HG03565 (cell line): ENCODE measurements around the gene TAMALIN.

Experiments used
- ATAC-seq: cut with Tn5 transposase; IDR thresholded peaks from one replicate; pipeline ENCODE4 v1.9.1; 2021; ENCODE audit warnings: mild to moderate bottlenecking, moderate library complexity; ENCODE audit not compliant: unreplicated experiment

TAMALIN gene

GRCh38 chr12:51980809-51981127 lies 26.0 kb upstream of the TAMALIN start:
- ATAC-seq, result no peak

GRCh38 chr12:51984657-51985056 lies 22.1 kb upstream of the TAMALIN start:
- no peak for ATAC-seq

- ATAC-seq, result no peak
Measured at GRCh38 chr12:51985154-51985835, 21.5 kb upstream of the TAMALIN start.

GRCh38 chr12:51986834-51987233 lies 19.9 kb upstream of the TAMALIN start:
- no peak for ATAC-seq

GRCh38 chr12:51992246-51992645 lies 14.5 kb upstream of the TAMALIN start:
- no peak for ATAC-seq

GRCh38 chr12:51994539-51994820 lies 12.3 kb upstream of the TAMALIN start:
- ATAC-seq, result no peak

GRCh38 chr12:51994959-51995358 lies 11.8 kb upstream of the TAMALIN start:
- ATAC-seq, result no peak

- ATAC-seq, result no peak
Measured at GRCh38 chr12:51997136-51997535, 9.6 kb upstream of the TAMALIN start.

- ATAC-seq, result no peak
Measured at GRCh38 chr12:52003016-52003550, 3.7 kb upstream of the TAMALIN start.

- no peak for ATAC-seq
Measured at GRCh38 chr12:52003591-52003990, 3.2 kb upstream of the TAMALIN start.

GRCh38 chr12:52004042-52004648 lies 2.6 kb upstream of the TAMALIN start:
- ATAC-seq, result no peak

- no peak for ATAC-seq
Measured at GRCh38 chr12:52005218-52005902, 1.4 kb upstream of the TAMALIN start.

GRCh38 chr12:52005903-52006703 lies 643 bp upstream of the TAMALIN start:
- peak; percentile 58 for ATAC-seq

- ATAC-seq, result no peak
Measured at GRCh38 chr12:52007158-52007921, 594 bp downstream of the TAMALIN start.

- ATAC-seq, result no peak
Measured at GRCh38 chr12:52007982-52008510, 1.3 kb downstream of the TAMALIN start.

GRCh38 chr12:52009081-52009751 lies 2.5 kb downstream of the TAMALIN start:
- no peak for ATAC-seq

- no peak for ATAC-seq
Measured at GRCh38 chr12:52010152-52010622, 3.4 kb downstream of the TAMALIN start.

GRCh38 chr12:52010692-52011601 lies 4.2 kb downstream of the TAMALIN start:
- ATAC-seq, result no peak
